GM10248 (cell line): ENCODE results near the gene SCN4A.
"Not testable (repeated sequence)": the region's sequence is repeated elsewhere in the genome, so short reads cannot be mapped to it uniquely, and the experiment has no call there.

Source experiments
- CTCF ChIA-PET: fragments of 300-600 bp; sonication (Branson Sonifier 250); formaldehyde crosslinking; extraction: SDS; loops from one replicate; lab custom pipeline; 2021; ENCODE audit warnings: antibody characterized with exemption; lab: Yijun Ruan, JAX
- POLR2A ChIA-PET: fragments of 350-650 bp; sonication (Branson Sonifier 250); formaldehyde crosslinking; extraction: SDS; loops from one replicate; lab custom pipeline; 2020; ENCODE audit warnings: antibody characterized with exemption; lab: Yijun Ruan, JAX
- DNase-seq: peaks from one replicate; pipeline ENCODE4 v3.0.0; 2012; ENCODE audit errors: extremely low spot score
- CTCF ChIP-seq: IDR thresholded peaks from 2 replicates; pipeline ENCODE4 v1.5.1; 2012; ENCODE audit warnings: mild to moderate bottlenecking, low read depth; ENCODE audit errors: extremely low read depth, missing control alignments, control extremely low read depth

Gene SCN4A

GRCh38 chr17:63986821-63987220 is 14.1 kb upstream of the SCN4A start:
- ChIA-PET POLR2A (no interaction called here), CTCF (interaction anchor here (0.8 to 2.0 kb wide), 3 partner anchors 40 to 147 kb away, joined by 3 to 4 read pairs (median 3); partner anchors contain the start of gene GH1)
- no peak for TF ChIP-seq CTCF
- no peak for DNase-seq

- no peak for DNase-seq
- ChIA-PET POLR2A (no interaction called here), CTCF (interaction anchor here (0.8 to 2.2 kb wide), 6 partner anchors 10 to 148 kb away, joined by 3 to 10 read pairs (median 4); no protein-coding TSS in a partner anchor)
- no peak for TF ChIP-seq CTCF
Observed at GRCh38 chr17:63985387-63986140, 12.8 kb upstream of the SCN4A start.

GRCh38 chr17:63984651-63985386 is 12.1 kb upstream of the SCN4A start:
- DNase-seq, result no peak
- no peak for TF ChIP-seq CTCF
- ChIA-PET CTCF (interaction anchor here (0.9 to 2.2 kb wide), 7 partner anchors 9 to 149 kb away, joined by 3 to 10 read pairs (median 4); no protein-coding TSS in a partner anchor), POLR2A (no interaction called here)

GRCh38 chr17:63984236-63984635 is 11.5 kb upstream of the SCN4A start:
- POLR2A ChIA-PET, result no interaction called here
- DNase-seq, result no peak
- CTCF ChIA-PET, result interaction anchor here (0.9 to 2.2 kb wide), 4 partner anchors 13 to 118 kb away, joined by 3 to 10 read pairs (median 4); no protein-coding TSS in a partner anchor
- TF ChIP-seq CTCF, result no peak

- ChIA-PET POLR2A (no interaction called here), CTCF (interaction anchor here (1.5 to 1.9 kb wide), 2 partner anchors 37 to 64 kb away, joined by 6 read pairs; partner anchors contain the start of gene GH1)
- TF ChIP-seq CTCF, result no peak
- DNase-seq, result no peak
Observed at GRCh38 chr17:63983320-63983719, 10.6 kb upstream of the SCN4A start.

GRCh38 chr17:63982641-63983040 is 9.9 kb upstream of the SCN4A start:
- CTCF ChIA-PET, result interaction anchor here (1.3 to 1.9 kb wide), 3 partner anchors 24 to 64 kb away, joined by 3 to 6 read pairs (median 6); partner anchors contain the start of gene GH1
- POLR2A ChIA-PET, DNase-seq: not testable (repeated sequence)
